ENCODE measurements around the gene CUBN. TPM values are rescaled to one million over a fixed set of nuclear protein-coding genes. Genes with fewer than 3 reads are reported as not detected.

Gene CUBN
- total RNA-seq, 1 donor from 2014 or later: 2.7 TPM

DNA sequence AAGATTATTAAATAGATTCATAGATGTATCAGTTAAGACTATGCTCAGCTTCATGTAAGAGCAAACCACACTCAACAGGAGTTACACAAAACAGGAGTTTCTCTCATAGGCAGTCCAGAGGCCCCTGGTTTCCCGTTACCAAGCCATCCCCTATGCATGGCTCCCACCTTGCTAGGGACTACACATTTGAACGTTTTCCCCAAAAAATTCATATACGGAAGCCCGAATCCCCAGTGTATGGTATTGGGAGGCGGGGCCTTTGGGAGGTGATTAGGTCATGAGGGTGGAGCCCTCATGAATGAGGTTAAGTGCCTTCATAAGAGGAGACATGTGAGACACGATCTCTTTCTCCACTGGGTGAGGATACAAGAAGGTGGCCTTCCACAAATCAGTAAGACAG, 341.5 kb downstream of the CUBN start:
- no peaks in the 10 kb centered on the region for H3K36me3 ChIP-seq (ENCODE audit: insufficient read depth, low read length)
- H3K4me2 ChIP-seq (ENCODE audit: low read length): no peak overlapping the region
- Mint-ChIP-seq H3K4me1 (ENCODE audit: low read depth, unreplicated experiment) (peaks cover 29% of the 10 kb centered on the region), H3K36me3 (ENCODE audit: low read depth, unreplicated experiment) (peaks cover 28% of the 10 kb centered on the region), H3K27ac (ENCODE audit: unreplicated experiment) (no peak overlapping the region), H3K27me3 (ENCODE audit: low read depth, unreplicated experiment) (no peaks in the 10 kb centered on the region), H3K4me3 (ENCODE audit: unreplicated experiment) (no peak overlapping the region), H3K9me3 (ENCODE audit: unreplicated experiment) (no peaks in the 10 kb centered on the region)
- no peak overlapping the region for H3K27ac ChIP-seq (ENCODE audit: low read depth, low read length)
- FAIRE-seq (no peak), DNase-seq (ENCODE audit: low read depth) (no peak)
- H3K4me1 ChIP-seq (ENCODE audit: insufficient read depth, low read length): peaks cover 5% of the 10 kb centered on the region
- H3K4me3 ChIP-seq (ENCODE audit: insufficient read depth, low read depth, low read length): no peak overlapping the region
- H3K9ac ChIP-seq (ENCODE audit: low read length): no peak overlapping the region
- no peaks in the 10 kb centered on the region for H3K9me3 ChIP-seq (ENCODE audit: insufficient read depth, low read depth, low read length)
- H4K20me1 ChIP-seq (ENCODE audit: insufficient read depth, low read length): peaks cover 91% of the 10 kb centered on the region
- no peak overlapping the region for H2AFZ ChIP-seq (ENCODE audit: low read depth, low read length)
- TF ChIP-seq, protein P1, sequence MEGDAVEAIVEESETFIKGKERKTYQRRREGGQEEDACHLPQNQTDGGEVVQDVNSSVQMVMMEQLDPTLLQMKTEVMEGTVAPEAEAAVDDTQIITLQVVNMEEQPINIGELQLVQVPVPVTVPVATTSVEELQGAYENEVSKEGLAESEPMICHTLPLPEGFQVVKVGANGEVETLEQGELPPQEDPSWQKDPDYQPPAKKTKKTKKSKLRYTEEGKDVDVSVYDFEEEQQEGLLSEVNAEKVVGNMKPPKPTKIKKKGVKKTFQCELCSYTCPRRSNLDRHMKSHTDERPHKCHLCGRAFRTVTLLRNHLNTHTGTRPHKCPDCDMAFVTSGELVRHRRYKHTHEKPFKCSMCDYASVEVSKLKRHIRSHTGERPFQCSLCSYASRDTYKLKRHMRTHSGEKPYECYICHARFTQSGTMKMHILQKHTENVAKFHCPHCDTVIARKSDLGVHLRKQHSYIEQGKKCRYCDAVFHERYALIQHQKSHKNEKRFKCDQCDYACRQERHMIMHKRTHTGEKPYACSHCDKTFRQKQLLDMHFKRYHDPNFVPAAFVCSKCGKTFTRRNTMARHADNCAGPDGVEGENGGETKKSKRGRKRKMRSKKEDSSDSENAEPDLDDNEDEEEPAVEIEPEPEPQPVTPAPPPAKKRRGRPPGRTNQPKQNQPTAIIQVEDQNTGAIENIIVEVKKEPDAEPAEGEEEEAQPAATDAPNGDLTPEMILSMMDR (IDR thresholded peaks at IDR 0.05; ENCODE audit: insufficient read depth, low read depth, low read length): no peak
- TF ChIP-seq EZH2 (IDR thresholded peaks at IDR 0.05; ENCODE audit: insufficient read depth, low read length): no peak
- peaks cover 95% of the 10 kb centered on the region for H3K79me2 ChIP-seq (ENCODE audit: insufficient read depth, low read length)
- H3K27me3 ChIP-seq (ENCODE audit: insufficient read depth, low read length): no peaks in the 10 kb centered on the region

DNA sequence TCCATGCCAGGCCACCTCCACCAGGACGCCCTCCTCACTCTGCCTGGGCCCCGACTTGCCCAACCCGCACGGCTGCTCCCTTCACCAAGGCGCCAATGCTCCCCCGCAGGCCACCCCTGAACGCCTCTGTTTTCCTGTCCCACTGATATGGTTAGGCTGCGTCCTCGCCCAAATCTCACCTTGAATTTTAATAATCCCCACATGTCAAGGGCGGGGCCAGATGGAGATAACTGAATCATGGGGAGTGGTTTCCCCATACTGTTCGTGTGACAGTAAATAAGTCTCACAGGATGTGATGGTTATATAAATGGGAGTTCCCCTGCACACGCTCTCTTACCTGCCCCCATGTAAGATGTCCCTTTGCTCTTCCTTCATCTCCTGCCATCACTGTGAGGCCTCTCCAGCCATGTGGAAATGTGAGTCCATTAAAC, 342.2 kb downstream of the CUBN start:
- no peaks in the 10 kb centered on the region for H3K9me3 ChIP-seq (ENCODE audit: insufficient read depth, low read depth, low read length)
- H2AFZ ChIP-seq (ENCODE audit: low read depth, low read length): no peak overlapping the region
- H3K27me3 ChIP-seq (ENCODE audit: insufficient read depth, low read length): no peaks in the 10 kb centered on the region
- H3K4me1 ChIP-seq (ENCODE audit: insufficient read depth, low read length): peaks cover under 1% of the 10 kb centered on the region
- peaks cover 92% of the 10 kb centered on the region for H3K79me2 ChIP-seq (ENCODE audit: insufficient read depth, low read length)
- H3K9me3 Mint-ChIP-seq (ENCODE audit: unreplicated experiment): no peaks in the 10 kb centered on the region
- no peak for TF ChIP-seq EZH2 (IDR thresholded peaks at IDR 0.05; ENCODE audit: insufficient read depth, low read length)
- TF ChIP-seq, protein P1 (IDR thresholded peaks at IDR 0.05; ENCODE audit: insufficient read depth, low read depth, low read length): no peak
- no peak overlapping the region for H3K4me3 ChIP-seq (ENCODE audit: insufficient read depth, low read depth, low read length)
- H3K4me3 Mint-ChIP-seq (ENCODE audit: unreplicated experiment): no peak overlapping the region
- H3K9ac ChIP-seq (ENCODE audit: low read length): no peak overlapping the region
- H3K4me1 Mint-ChIP-seq (ENCODE audit: low read depth, unreplicated experiment): peaks cover 25% of the 10 kb centered on the region
- H3K27ac Mint-ChIP-seq (ENCODE audit: unreplicated experiment): no peak overlapping the region
- no peak overlapping the region for H3K27ac ChIP-seq (ENCODE audit: low read depth, low read length)
- H3K27me3 Mint-ChIP-seq (ENCODE audit: low read depth, unreplicated experiment): no peaks in the 10 kb centered on the region
- peaks cover 93% of the 10 kb centered on the region for H4K20me1 ChIP-seq (ENCODE audit: insufficient read depth, low read length)
- FAIRE-seq (no peak), DNase-seq (ENCODE audit: low read depth) (no peak)
- peaks cover 28% of the 10 kb centered on the region for H3K36me3 Mint-ChIP-seq (ENCODE audit: low read depth, unreplicated experiment)
- no peaks in the 10 kb centered on the region for H3K36me3 ChIP-seq (ENCODE audit: insufficient read depth, low read length)
- no peak overlapping the region for H3K4me2 ChIP-seq (ENCODE audit: low read length)

DNA sequence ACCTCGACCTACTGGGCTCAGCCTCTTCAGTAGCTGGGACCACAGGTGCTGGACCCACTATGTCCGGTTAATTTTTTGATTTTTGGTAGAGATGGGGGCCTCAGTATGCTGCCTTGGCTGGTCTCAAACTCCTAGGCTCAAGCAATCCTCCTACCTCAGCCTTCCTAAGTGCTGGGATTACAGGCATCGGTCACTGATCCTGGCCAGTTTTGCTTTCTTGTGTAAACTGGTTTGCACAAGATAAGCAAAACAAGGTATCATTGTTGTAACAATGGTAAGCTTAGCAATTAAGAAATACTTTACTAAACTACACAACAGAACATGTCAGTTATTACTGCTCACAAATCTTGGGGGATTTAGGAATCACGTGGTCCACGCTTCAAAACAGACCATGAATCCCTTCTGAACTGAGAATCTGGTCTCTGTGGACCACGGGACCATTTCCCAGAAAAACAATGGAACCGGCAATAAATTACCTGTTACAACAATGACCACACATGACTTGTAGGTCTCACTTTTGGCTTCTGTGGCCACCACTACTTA, 349.2 kb downstream of the CUBN start:
- Histone ChIP-seq H3K4me1 (ENCODE audit: insufficient read depth, low read length) (peaks cover 5% of the 10 kb centered on the region), H3K9ac (ENCODE audit: low read length) (no peak overlapping the region), H4K20me1 (ENCODE audit: insufficient read depth, low read length) (peaks cover 84% of the 10 kb centered on the region), H3K9me3 (ENCODE audit: insufficient read depth, low read depth, low read length) (no peaks in the 10 kb centered on the region), H3K79me2 (ENCODE audit: insufficient read depth, low read length) (peaks cover 45% of the 10 kb centered on the region), H3K27me3 (ENCODE audit: insufficient read depth, low read length) (no peaks in the 10 kb centered on the region), H3K36me3 (ENCODE audit: insufficient read depth, low read length) (peaks cover 3% of the 10 kb centered on the region), H3K4me2 (ENCODE audit: low read length) (no peak overlapping the region), H2AFZ (ENCODE audit: low read depth, low read length) (no peak overlapping the region), H3K27ac (ENCODE audit: low read depth, low read length) (no peak overlapping the region), H3K4me3 (ENCODE audit: insufficient read depth, low read depth, low read length) (no peak overlapping the region)
- H3K9me3 Mint-ChIP-seq (ENCODE audit: unreplicated experiment): no peaks in the 10 kb centered on the region
- H3K4me3 Mint-ChIP-seq (ENCODE audit: unreplicated experiment): no peak overlapping the region
- FAIRE-seq (no peak), DNase-seq (ENCODE audit: low read depth) (no peak)
- H3K36me3 Mint-ChIP-seq (ENCODE audit: low read depth, unreplicated experiment): peaks cover 9% of the 10 kb centered on the region
- peaks cover 6% of the 10 kb centered on the region for H3K4me1 Mint-ChIP-seq (ENCODE audit: low read depth, unreplicated experiment)
- no peaks in the 10 kb centered on the region for H3K27me3 Mint-ChIP-seq (ENCODE audit: low read depth, unreplicated experiment)
- TF ChIP-seq EZH2 (IDR thresholded peaks at IDR 0.05; ENCODE audit: insufficient read depth, low read length): no peak
- TF ChIP-seq, protein P1 (IDR thresholded peaks at IDR 0.05; ENCODE audit: insufficient read depth, low read depth, low read length): no peak
- H3K27ac Mint-ChIP-seq (ENCODE audit: unreplicated experiment): no peak overlapping the region

All from astrocyte (in vitro differentiated cells and primary cell).